HG03175 (cell line): ENCODE results near the gene PLCL2.

Experiments used
- ATAC-seq: cut with Tn5 transposase; IDR thresholded peaks from one replicate; pipeline ENCODE4 v1.9.1; 2021; ENCODE audit warnings: mild to moderate bottlenecking, moderate library complexity; ENCODE audit not compliant: unreplicated experiment

Gene PLCL2

DNA sequence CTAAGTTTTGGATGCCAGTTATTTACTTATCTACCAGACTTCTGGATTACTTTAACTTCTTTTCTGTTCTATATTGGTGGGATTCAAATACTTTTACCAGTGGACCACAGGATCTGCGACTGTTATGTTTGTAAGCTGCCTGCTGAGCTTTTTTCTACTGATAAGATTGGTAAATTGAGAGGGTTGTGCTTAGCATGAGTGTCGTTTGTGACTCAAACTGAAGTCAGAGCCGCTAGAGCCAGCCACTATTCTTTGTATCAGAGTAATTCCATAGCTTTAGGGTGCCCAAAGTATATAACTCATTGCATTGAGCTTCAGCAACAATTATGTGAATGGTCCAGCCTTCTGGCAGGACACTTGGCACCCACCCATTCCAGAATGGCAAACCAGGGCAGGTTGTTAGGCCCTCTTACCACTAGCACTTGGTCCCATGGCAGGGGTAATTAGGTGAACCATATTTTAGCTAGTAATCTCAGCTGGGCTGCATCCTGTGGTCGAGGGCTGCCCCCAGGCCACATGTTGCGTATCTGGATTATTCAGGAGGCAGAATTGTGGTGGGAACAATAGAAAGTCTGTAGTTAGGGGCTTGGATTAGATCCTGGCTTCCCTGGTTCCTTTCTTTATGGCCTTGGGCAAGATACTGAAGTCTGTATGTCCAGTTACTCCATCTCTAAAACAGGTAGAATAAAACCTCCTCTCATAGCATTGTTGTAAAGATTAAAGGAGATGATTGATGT is 6.0 kb downstream of the PLCL2 start:
- ATAC-seq = no peak

DNA sequence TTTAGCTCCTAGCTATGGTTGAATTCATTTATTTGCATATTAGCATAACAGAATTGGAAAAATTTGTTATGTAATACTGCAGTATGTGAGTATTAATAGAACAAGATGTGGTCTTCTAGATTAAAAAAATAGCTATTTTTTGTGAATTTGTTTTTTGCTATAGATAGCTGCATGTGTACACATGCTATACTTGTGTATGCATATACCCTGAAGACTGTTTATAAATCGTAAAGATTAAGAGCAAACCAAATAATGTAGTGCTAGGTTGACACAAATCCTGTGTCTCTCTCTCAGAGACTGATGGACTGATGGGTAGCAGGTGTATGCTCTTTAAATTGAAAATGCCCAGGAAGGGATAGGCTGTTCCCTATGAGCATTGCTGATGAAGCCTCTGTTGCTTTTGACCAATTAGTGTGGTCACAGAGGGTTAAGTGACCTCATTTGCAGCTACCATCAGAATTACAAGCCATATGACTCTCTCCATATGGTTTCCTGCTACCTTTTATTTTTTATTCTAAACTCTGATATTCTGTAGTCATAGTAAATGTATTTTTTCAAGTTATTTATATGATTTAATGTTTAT is 9.0 kb downstream of the PLCL2 start:
- ATAC-seq = no peak

DNA sequence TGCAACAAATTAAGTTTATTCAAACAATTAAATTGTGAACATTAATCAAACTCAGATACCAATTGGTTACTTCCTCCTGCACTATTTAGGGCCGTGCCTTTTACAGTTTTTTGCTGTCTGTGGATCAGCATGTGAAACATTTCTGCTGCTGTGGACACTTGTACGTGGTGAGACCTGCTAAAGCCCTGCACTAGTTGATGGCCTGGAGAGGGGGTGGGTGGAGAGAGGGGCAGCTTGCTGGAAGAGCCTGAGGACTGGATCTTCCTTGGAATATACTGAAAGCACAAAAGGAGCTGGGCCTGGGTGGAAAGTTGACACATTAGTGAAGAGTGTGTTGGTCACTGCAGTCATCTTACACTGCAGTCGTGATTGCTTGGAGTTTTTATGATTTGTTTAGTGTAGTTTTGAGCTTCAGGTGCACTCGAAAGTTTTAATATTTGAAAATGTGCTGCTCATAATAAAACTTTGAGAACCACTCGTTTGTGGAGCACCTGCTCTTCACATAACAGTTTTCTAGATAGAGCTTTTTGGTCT is 11.4 kb downstream of the PLCL2 start:
- no peak for ATAC-seq

DNA sequence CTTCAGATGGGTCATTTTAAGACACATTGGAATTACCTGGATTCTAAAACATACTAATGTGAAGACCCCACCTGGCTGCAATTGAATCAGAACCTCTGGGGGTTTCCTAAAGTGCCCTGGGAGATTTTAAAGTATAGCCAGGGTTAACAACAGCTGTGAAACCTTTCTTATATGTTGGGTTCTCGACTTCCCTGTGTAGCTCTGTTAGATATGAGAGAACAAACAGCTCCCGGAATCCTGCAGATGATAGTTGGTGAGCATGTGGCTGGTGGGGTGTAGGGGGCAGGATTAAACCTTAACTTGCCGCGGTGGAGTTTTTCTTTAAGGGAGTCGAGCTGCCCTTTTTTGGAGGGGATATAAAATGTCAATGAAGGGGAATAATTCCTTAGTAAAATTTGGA is 12.1 kb downstream of the PLCL2 start:
- no peak for ATAC-seq

DNA sequence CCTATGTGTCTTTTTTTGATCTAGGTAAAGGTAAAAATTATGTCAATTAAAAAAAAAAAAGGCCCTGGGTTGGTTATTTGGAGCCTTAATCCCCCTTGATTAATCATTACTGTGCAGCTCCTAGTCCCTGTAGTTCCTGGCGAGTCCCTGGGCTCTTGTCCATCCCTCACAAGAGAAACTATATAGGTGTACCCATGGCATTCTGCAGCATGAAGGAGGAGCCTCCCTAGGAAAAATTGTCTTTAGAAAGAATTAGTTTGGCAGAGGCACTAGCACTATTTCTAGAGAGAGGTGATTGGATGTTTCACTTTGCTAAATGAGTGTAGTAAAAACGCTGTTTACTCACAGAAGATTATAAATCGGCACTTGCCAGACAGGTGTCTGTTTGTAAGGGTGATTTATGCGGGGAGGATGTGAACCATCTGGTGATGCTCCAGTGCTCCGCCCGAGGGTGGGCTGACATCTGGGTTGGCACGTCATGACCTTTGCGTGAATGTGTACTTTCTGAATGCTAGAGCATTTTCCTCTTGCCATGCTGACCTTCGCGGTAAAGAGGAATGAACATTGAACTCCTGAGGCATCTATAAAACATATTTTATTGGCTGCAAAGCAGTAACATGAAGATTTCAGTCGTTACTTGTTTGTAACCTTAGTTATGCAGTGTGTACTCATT is 12.6 kb downstream of the PLCL2 start:
- peak; percentile 75 for ATAC-seq

DNA sequence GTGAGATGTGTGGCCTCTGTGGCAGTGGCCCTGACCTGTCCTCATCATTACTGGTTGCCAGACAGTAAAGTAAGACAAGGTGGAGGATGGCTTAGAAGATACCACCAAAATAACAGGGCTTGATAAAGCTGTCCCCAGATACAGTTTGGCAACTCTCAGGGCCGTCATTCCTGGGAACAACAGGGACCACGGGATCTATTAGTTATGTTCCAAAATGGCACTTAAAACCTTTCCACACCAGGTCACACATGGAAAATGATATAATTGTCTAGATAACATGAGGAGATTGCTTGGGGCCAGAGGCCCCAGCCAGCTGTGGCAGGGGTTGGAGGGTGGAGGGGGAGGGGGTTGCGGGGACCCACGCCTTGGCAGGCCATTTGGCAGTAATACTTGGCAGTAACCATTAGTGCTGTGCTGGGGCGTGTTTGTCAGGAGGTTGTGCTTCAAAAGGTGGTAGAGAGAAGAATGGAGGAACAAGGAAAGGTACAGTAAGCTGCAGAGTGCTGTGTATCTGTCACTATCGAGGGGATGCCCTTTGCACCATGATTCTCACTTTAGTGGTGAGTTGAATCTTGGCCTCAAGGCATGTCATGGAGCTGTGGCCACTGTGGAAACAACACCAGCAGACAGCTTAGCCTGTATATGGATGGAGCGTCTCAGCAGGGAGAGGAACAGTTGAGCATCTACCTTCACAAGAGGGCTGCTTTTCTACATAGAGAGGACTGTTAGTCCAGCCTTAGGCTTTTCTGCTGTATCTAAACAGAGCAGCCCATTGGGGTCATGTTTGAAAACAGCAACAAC is 14.0 kb downstream of the PLCL2 start:
- no peak for ATAC-seq

DNA sequence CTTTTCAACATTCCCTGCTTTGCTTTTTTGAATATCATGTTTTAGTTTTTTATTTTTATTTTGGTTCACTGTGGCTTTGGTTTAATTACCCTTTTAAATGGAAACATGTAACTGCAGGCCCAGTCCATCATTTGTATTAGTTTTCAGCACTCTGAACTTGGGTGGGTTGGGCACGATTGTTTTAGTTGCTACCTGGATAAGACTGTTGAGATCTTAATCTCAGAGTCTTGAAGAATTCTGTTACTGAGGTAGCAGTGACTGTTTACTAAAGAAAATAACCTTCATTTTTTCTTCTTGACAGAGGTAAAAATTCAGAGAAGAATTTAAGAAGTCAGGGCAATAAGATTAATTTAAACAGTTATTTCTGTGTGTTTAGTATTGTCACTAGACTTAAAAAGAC is 15.2 kb downstream of the PLCL2 start:
- no peak for ATAC-seq

DNA sequence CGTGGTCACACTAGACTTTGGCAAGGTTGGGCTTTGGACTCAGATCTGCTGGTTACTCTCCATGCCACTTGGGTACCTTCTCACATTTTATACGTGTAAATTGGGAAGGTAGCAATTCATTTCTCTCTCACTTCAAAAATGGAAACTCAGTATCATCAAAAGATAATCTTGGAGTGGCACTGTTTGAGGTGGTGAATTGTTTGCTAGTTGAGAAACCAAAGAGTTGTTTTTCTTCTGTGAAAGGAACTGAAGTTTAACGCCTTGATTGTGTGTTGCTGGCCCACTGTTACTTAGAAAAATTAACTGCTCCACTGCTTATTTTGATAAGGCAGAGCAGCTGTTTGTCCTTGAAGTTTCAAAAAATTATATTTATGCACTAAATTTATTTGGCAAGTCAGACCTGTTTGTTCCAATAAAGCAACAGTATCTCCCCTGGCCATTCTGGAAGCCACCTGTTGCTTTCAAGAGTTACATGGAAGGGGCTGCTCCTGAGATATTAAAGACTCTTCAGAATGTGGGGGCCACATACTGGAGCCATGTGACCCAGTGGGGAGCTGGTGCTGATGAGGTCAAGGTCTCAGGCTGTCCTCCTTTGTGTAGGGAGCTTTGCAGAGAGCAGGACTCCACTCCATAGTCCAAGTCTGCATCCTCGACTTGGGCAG is 16.2 kb downstream of the PLCL2 start:
- no peak for ATAC-seq

DNA sequence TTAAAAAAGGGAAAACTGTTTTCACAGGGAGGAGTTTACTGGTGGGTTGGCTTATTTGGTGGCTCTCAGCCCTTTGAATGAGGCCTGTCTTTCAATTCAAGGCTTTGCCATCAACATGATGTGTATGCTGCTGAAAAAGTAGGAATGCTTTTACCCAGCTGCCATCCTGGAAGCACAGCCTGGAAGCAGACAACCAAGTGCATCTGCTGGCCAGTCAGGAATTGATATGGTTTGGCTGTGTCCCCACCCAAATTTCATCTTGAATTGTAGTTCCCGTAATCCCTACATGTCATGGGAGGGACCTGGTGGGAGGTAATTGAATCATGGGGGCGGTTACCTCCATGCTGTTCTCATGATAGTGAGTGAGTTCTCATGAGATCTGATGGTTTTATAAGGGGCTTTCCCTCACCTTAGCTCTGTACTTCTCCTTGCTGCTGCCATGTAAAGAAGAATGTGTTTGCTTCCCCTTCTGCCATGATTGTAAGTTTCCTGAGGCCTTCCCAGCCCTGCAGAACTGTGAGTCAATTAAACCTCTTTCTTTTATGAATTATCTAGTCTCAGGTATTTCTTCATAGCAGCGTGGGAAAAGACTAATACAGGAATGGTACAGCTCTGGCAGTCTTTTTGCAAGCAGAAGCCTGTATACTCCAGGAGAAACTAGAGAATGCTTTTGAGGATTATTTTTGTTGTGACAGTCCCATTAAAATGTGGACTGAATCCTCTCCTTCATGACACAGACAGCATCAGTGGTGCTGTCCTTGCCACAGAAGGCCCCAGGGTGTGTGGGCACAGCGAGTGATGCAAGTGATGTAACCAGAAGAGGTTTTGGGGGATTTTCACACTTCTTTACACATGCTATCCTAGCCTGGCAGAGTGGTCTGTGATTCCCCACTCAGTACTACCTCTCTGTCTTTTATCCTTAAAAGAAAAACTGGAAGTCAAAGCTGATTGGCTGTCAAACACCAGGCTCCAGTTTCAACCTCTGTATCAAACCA is 20.0 kb downstream of the PLCL2 start:
- no peak for ATAC-seq

DNA sequence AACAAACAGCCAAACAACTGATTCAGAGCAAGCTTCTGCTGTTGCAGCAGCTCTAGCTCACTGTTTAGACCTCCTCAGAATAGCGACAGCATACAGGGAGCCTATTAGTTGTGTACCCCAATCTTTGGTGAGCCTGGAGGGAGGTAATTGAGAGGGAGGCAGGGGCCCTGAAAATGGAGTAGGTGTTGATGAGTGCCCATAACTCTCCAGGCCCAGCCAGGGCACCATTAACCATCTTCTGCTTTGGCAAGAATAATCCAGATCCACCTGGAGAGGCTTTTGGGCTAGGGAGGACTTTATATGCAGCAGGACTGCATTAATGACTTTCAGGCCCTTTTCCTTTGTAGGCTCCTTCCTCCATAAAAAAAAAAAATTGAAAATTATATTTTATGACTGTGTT is 20.9 kb downstream of the PLCL2 start:
- no peak for ATAC-seq

DNA sequence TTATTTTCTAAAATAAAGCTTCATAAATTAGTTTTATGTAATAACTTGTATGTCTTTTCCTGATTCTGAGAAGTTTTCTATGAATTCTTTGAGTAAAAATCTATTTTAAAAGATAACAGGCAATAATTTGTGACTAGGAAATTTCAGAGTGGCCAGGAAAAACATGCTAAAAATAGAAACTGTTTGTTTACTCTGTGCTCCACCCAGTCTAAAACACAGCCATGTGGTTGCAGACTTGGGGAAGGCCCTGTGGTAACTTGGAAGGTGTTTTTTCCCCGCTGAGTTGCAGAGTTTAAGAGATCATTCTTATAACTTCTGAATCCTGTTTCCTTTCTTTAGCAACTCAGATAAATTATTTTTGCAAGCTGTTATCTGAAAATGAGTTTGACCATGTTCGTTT is 21.9 kb downstream of the PLCL2 start:
- ATAC-seq = no peak

DNA sequence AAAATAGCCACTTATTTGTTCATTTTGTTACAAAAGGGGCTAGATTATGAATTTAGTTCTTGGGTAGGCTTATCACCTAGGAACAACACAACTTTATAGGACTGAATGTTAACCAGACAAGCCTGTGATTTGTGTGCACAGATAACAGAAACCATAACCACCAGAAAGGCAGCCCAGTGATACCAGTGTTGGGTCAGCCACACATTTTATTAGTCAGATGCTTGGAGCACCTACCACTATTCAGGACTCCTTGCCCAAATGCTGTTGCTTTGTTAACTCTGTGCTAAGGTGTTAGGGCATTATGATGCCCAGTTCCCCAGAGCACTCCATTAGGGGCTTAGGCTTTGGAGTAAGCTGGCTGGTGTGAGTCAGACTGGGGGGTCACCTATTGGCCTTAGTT is 22.5 kb downstream of the PLCL2 start:
- peak; percentile 64 for ATAC-seq

DNA sequence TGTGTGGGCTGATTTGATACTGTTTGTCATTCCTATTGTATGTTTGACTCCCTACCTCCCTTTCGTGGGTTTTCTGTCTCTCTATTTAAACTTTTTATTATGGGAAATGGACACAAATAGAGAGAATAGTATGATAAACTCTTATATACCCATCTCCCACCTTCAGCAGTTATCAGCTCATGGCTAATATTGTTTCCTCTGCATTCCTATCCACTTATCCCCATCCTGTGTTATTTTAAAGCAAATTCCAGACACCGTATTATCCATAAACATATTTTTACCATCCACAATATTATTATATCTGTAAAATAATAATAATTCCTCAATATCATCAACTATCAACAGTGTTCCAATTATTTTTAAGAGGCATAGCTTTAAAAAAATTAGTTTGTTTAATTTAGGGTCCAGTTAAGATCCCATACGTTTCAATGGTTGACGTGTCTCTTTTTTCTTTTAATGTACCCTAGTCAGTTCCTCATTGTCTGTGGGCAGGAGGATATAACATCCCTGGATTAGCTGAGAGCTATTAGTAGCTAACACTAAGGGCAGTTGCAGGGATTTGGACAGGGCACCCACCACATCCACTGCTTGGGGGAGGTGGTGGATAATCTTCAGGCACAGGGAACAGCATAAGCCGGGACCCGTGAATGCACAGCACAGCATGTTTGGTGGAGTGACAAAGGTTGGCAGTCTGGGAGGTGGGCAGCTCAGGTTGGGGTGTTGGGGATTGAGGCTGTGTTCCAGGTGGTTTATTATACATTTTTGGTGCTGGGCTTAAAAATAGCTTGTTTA is 23.5 kb downstream of the PLCL2 start:
- no peak for ATAC-seq

DNA sequence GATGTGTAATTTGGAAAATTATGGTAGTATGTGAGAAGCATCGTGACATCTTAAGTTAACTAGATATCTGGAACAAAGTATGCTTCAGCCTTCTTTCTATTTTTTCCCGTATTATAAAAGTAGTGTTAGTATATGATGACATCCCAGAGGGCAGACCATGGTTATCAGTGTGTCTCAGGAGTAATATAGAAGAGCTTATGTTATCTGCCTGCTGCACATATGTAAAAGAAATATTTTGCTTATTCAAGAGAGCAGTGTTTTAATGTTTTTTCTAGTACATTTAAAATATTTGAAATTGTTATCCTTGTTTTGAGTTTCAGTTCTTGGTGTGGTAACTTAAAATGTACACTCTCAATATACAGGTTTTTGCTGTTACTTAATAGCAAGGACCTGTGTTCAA is 24.1 kb downstream of the PLCL2 start:
- ATAC-seq = no peak

DNA sequence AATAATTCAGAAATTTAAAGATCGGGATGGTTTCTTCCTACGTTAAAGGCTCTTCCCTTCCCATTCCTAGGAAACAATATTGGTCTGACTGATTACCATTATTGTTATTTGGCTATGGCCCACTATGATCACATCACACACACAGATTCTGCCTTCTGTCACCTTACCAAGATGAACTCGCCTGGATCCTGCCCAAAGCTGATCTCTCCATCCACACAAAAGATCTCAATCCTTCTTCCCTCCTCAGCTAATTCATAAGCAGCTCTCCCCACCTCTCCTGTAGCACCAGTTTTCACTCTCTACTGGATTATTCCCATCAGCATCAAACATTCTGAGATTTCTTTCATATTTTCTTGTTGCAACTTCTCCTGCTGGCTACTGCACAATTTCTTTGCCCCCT is 25.0 kb downstream of the PLCL2 start:
- no peak for ATAC-seq

DNA sequence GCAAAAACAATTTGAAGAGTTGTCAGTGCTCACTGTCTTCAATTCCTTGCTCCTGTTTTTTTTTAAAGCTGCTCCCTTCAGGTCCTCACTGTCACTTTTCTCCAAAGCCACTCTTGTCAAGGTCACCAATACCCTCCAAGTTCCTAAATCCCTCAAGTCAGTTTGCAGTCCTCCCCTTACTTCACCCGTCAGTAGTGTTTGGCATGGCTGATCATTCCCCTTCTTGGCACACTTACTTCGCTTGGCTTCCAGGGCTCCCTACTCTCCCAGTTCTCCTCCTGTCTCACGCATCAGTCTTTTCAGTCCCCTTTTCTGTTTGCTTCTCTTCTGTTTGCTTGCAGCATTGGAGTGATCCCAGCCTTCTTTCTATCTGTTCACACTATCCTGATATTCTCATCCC is 25.5 kb downstream of the PLCL2 start:
- ATAC-seq = no peak

DNA sequence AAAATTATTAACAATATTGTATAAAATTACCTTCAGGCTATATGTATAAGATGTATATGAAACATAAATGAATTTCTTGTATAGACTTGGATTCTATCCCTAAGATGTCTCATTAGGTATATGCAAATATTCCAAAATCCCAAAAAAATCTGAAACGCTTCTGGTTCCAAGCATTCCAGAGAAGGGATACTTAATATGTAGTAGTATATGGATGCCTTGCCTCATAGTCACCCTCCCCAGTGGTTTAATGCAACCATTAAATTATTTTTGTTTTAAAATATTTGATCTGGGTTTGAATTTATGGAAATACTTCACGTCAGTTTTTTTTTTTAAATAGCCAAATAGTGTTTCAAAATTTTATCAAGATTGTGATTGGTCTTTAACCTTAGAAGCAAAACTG is 27.2 kb downstream of the PLCL2 start:
- no peak for ATAC-seq

DNA sequence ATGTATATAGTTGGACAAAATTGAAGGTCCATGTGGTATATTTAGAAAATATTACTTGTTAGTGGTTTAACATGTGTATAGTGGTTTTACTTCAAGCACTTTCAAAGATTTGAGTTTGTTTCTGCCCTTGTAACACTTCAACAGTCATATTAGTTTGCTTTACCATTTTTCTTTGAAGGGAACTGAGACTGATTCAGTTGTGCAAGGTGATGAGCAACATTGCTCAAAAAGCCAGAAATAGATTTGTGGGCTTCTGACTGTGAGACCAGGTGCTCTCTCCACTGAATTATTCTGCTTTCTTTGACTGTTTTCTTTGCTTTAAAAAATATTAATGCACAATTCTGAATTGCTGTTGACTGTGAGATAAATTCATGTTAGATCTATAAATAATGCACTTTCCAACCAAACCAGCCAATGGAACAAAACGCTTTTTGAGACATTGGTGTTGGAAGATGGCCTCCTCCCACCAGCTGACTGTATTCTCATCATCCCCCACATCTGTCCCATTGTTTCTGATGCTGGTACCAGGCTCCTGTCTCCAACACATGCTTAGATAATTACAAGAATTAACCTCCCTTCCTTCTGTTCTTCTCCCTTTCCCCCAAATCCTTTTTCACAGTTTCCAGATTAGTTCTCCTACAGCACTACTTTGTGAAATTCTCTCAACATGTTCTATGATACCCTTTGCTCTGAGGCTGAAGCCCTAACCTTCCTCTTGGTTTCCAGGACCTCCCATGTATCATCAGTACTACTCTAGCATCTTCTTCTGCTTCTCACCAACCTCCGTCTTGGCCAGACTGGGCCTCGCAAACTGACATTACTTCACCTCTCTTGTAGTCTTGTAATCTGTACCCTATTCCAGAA is 27.9 kb downstream of the PLCL2 start:
- peak; percentile 98 for ATAC-seq
